Nephron (organoid): Measurements from ENCODE around the gene B3GALT5.
A peak's percentile ranks its signal among the peaks of the same experiment; 100 is the strongest.

Experiments
- H3K27ac Mint-ChIP-seq, 3 experiments: 2 replicates each; pipeline ENCODE4 v1.8.0; 2020; ENCODE audit warnings: mixed read lengths in 3 of 3, mild to moderate bottlenecking in 2 of 3, moderate library complexity in 1 of 3
- H3K27me3 Mint-ChIP-seq: 2 replicates; pipeline ENCODE4 v1.8.0; 2021; ENCODE audit warnings: low read depth, mild to moderate bottlenecking, moderate library complexity, mixed read lengths
- H3K36me3 Mint-ChIP-seq: 2 replicates; pipeline ENCODE4 v1.8.0; 2020; ENCODE audit warnings: low read depth, mixed read lengths
- H3K4me1 Mint-ChIP-seq: 2 replicates; pipeline ENCODE4 v1.8.0; 2020; ENCODE audit warnings: mixed read lengths
- H3K4me3 Mint-ChIP-seq, 3 experiments: 2 replicates each; pipeline ENCODE4 v1.8.0; 2020; ENCODE audit warnings: mild to moderate bottlenecking in 3 of 3, mixed read lengths in 3 of 3, moderate library complexity in 2 of 3
- H3K9me3 Mint-ChIP-seq: 2 replicates; pipeline ENCODE4 v1.8.0; 2020; ENCODE audit warnings: mixed read lengths
- CTCF ChIP-seq, 3 experiments: fragments of 200-600 bp; sonication (generic); IDR thresholded peaks; one replicate each; pipeline ENCODE4 v1.5.0; 2021; ENCODE audit warnings: antibody characterized with exemption in 3 of 3; ENCODE audit not compliant: unreplicated experiment in 3 of 3

Gene B3GALT5

GRCh38 chr21:39601187-39601928 lies 11.4 kb upstream of the B3GALT5 start:
- H3K36me3 Mint-ChIP-seq, result no peaks in the 10 kb centered on the region
- H3K27ac Mint-ChIP-seq, result no peak overlapping the region
- no peaks in the 10 kb centered on the region for H3K27me3 Mint-ChIP-seq
- H3K4me1 Mint-ChIP-seq, result peaks cover 19% of the 10 kb centered on the region
- no peaks in the 10 kb centered on the region for H3K9me3 Mint-ChIP-seq
- no peak for TF ChIP-seq CTCF (IDR thresholded peaks at IDR 0.05; ENCODE audit: unreplicated experiment in 3 of 3)
- no peak overlapping the region for H3K4me3 Mint-ChIP-seq

GRCh38 chr21:39602076-39602689 lies 10.6 kb upstream of the B3GALT5 start:
- H3K9me3 Mint-ChIP-seq, result no peaks in the 10 kb centered on the region
- no peak overlapping the region for H3K27ac Mint-ChIP-seq
- H3K27me3 Mint-ChIP-seq, result no peaks in the 10 kb centered on the region
- TF ChIP-seq CTCF (IDR thresholded peaks at IDR 0.05; ENCODE audit: unreplicated experiment in 3 of 3), result no peak
- no peaks in the 10 kb centered on the region for H3K36me3 Mint-ChIP-seq
- H3K4me3 Mint-ChIP-seq, result no peak overlapping the region
- peaks cover 19% of the 10 kb centered on the region for H3K4me1 Mint-ChIP-seq

- H3K36me3 Mint-ChIP-seq, result no peaks in the 10 kb centered on the region
- no peaks in the 10 kb centered on the region for H3K27me3 Mint-ChIP-seq
- H3K9me3 Mint-ChIP-seq, result no peaks in the 10 kb centered on the region
- no peak for TF ChIP-seq CTCF (IDR thresholded peaks at IDR 0.05; ENCODE audit: unreplicated experiment in 3 of 3)
- no peak overlapping the region for H3K4me3 Mint-ChIP-seq
- peaks cover 13% of the 10 kb centered on the region for H3K4me1 Mint-ChIP-seq
- no peak overlapping the region for H3K27ac Mint-ChIP-seq
Observed at GRCh38 chr21:39602793-39603192, 9.9 kb upstream of the B3GALT5 start.

- no peaks in the 10 kb centered on the region for H3K9me3 Mint-ChIP-seq
Observed at GRCh38 chr21:39604951-39605350, 7.8 kb upstream of the B3GALT5 start.

GRCh38 chr21:39610703-39611102 lies 2.0 kb upstream of the B3GALT5 start:
- H3K4me3 Mint-ChIP-seq, result peak overlapping the region in 1 of 3 experiments; percentile 40
- H3K36me3 Mint-ChIP-seq, result no peaks in the 10 kb centered on the region
- no peak for TF ChIP-seq CTCF (IDR thresholded peaks at IDR 0.05; ENCODE audit: unreplicated experiment in 3 of 3)
- peaks cover 54% of the 10 kb centered on the region for H3K27me3 Mint-ChIP-seq
- peaks cover 22% of the 10 kb centered on the region for H3K4me1 Mint-ChIP-seq
- no peaks in the 10 kb centered on the region for H3K9me3 Mint-ChIP-seq
- no peak overlapping the region for H3K27ac Mint-ChIP-seq

More at GRCh38 chr21:39604951-39605350, 7.8 kb upstream of the B3GALT5 start:
- Mint-ChIP-seq H3K36me3 (no peaks in the 10 kb centered on the region), H3K4me1 (peaks cover 8% of the 10 kb centered on the region), H3K27ac (no peak overlapping the region), H3K4me3 (no peak overlapping the region), H3K27me3 (peaks cover 10% of the 10 kb centered on the region)
- TF ChIP-seq CTCF (IDR thresholded peaks at IDR 0.05; ENCODE audit: unreplicated experiment in 3 of 3), result no peak
